Nephron (organoid): ENCODE results near the gene RNF187.

ENCODE experiments used
- H3K27ac Mint-ChIP-seq, 3 experiments: 2 replicates each; pipeline ENCODE4 v1.8.0; 2020; ENCODE audit warnings: mixed read lengths in 3 of 3, mild to moderate bottlenecking in 2 of 3, moderate library complexity in 1 of 3
- H3K27me3 Mint-ChIP-seq: 2 replicates; pipeline ENCODE4 v1.8.0; 2021; ENCODE audit warnings: low read depth, mild to moderate bottlenecking, moderate library complexity, mixed read lengths
- H3K36me3 Mint-ChIP-seq: 2 replicates; pipeline ENCODE4 v1.8.0; 2020; ENCODE audit warnings: low read depth, mixed read lengths
- H3K4me1 Mint-ChIP-seq: 2 replicates; pipeline ENCODE4 v1.8.0; 2020; ENCODE audit warnings: mixed read lengths
- H3K4me3 Mint-ChIP-seq, 3 experiments: 2 replicates each; pipeline ENCODE4 v1.8.0; 2020; ENCODE audit warnings: mild to moderate bottlenecking in 3 of 3, mixed read lengths in 3 of 3, moderate library complexity in 2 of 3
- H3K9me3 Mint-ChIP-seq: 2 replicates; pipeline ENCODE4 v1.8.0; 2020; ENCODE audit warnings: mixed read lengths
- CTCF ChIP-seq, 3 experiments: fragments of 200-600 bp; sonication (generic); IDR thresholded peaks; one replicate each; pipeline ENCODE4 v1.5.0; 2021; ENCODE audit warnings: antibody characterized with exemption in 3 of 3; ENCODE audit not compliant: unreplicated experiment in 3 of 3

The RNF187 gene

GRCh38 chr1:228511546-228512445 is 24.6 kb downstream of the RNF187 start:
- no peaks in the 10 kb centered on the region for H3K36me3 Mint-ChIP-seq
- TF ChIP-seq CTCF (IDR thresholded peaks at IDR 0.05; ENCODE audit: unreplicated experiment in 3 of 3): no peak
- H3K4me1 Mint-ChIP-seq: no peaks in the 10 kb centered on the region
- H3K27me3 Mint-ChIP-seq: peaks cover 69% of the 10 kb centered on the region
- H3K9me3 Mint-ChIP-seq: peaks cover 4% of the 10 kb centered on the region
- H3K27ac Mint-ChIP-seq: no peak overlapping the region
- no peak overlapping the region for H3K4me3 Mint-ChIP-seq

- TF ChIP-seq CTCF (IDR thresholded peaks at IDR 0.05; ENCODE audit: unreplicated experiment in 3 of 3): no peak
- no peaks in the 10 kb centered on the region for H3K4me1 Mint-ChIP-seq
- H3K36me3 Mint-ChIP-seq: no peaks in the 10 kb centered on the region
- peaks cover 74% of the 10 kb centered on the region for H3K27me3 Mint-ChIP-seq
- no peak overlapping the region for H3K27ac Mint-ChIP-seq
- no peak overlapping the region for H3K4me3 Mint-ChIP-seq
- peaks cover 4% of the 10 kb centered on the region for H3K9me3 Mint-ChIP-seq
Observed at GRCh38 chr1:228512781-228513198, 25.6 kb downstream of the RNF187 start.

GRCh38 chr1:228513236-228513900 is 26.2 kb downstream of the RNF187 start:
- H3K4me3 Mint-ChIP-seq: no peak overlapping the region
- TF ChIP-seq CTCF (IDR thresholded peaks at IDR 0.05; ENCODE audit: unreplicated experiment in 3 of 3): no peak
- no peak overlapping the region for H3K27ac Mint-ChIP-seq
- H3K4me1 Mint-ChIP-seq: no peaks in the 10 kb centered on the region
- H3K36me3 Mint-ChIP-seq: no peaks in the 10 kb centered on the region
- peaks cover 4% of the 10 kb centered on the region for H3K9me3 Mint-ChIP-seq
- H3K27me3 Mint-ChIP-seq: peaks cover 74% of the 10 kb centered on the region

- Mint-ChIP-seq H3K4me3 (no peak overlapping the region), H3K27me3 (peaks cover 74% of the 10 kb centered on the region), H3K36me3 (no peaks in the 10 kb centered on the region), H3K27ac (no peak overlapping the region), H3K9me3 (no peaks in the 10 kb centered on the region), H3K4me1 (no peaks in the 10 kb centered on the region)
- TF ChIP-seq CTCF (IDR thresholded peaks at IDR 0.05; ENCODE audit: unreplicated experiment in 3 of 3): no peak
Observed at GRCh38 chr1:228514421-228514820, 27.2 kb downstream of the RNF187 start.

GRCh38 chr1:228515200-228515834 is 28.1 kb downstream of the RNF187 start:
- TF ChIP-seq CTCF (IDR thresholded peaks at IDR 0.05; ENCODE audit: unreplicated experiment in 3 of 3): peak; percentile 72 to 83 (median 80)
- H3K4me1 Mint-ChIP-seq: no peaks in the 10 kb centered on the region

More at GRCh38 chr1:228515200-228515834, 28.1 kb downstream of the RNF187 start:
- Mint-ChIP-seq H3K27me3 (peaks cover 74% of the 10 kb centered on the region), H3K9me3 (peaks cover 1% of the 10 kb centered on the region), H3K4me3 (no peak overlapping the region), H3K36me3 (no peaks in the 10 kb centered on the region), H3K27ac (no peak overlapping the region)
